HEK293T (cell line): ENCODE results near the gene ADAMTS7.
"Not testable (repeated sequence)": the region's sequence is repeated elsewhere in the genome, so short reads cannot be mapped to it uniquely, and the experiment has no call there.

ENCODE experiments used
- ARNT ChIP-seq: fragments of 450-650 bp; IDR thresholded peaks from 2 replicates; pipeline ENCODE4 v1.6.1; 2017; ENCODE audit warnings: mild to moderate bottlenecking
- ELF4 ChIP-seq: fragments of 450-650 bp; IDR thresholded peaks from 2 replicates; pipeline ENCODE4 v1.6.1; 2017; ENCODE audit warnings: antibody characterized with exemption
- FOXA1 ChIP-seq: fragments of 450-650 bp; IDR thresholded peaks from 2 replicates; pipeline ENCODE4 v1.6.1; 2016; ENCODE audit warnings: mild to moderate bottlenecking
- FOXK2 ChIP-seq: fragments of 450-650 bp; IDR thresholded peaks from 2 replicates; pipeline ENCODE4 v1.6.1; 2016; ENCODE audit warnings: mild to moderate bottlenecking
- NFRKB ChIP-seq: fragments of 450-650 bp; IDR thresholded peaks from 2 replicates; pipeline ENCODE4 v1.6.1; 2016; ENCODE audit warnings: mild to moderate bottlenecking, moderate library complexity
- SP1 ChIP-seq: fragments of 450-650 bp; IDR thresholded peaks from 2 replicates; pipeline ENCODE4 v1.6.1; 2017
- SUZ12 ChIP-seq: fragments of 450-650 bp; IDR thresholded peaks from 2 replicates; pipeline ENCODE4 v1.6.1; 2016; ENCODE audit warnings: mild to moderate bottlenecking

DNA sequence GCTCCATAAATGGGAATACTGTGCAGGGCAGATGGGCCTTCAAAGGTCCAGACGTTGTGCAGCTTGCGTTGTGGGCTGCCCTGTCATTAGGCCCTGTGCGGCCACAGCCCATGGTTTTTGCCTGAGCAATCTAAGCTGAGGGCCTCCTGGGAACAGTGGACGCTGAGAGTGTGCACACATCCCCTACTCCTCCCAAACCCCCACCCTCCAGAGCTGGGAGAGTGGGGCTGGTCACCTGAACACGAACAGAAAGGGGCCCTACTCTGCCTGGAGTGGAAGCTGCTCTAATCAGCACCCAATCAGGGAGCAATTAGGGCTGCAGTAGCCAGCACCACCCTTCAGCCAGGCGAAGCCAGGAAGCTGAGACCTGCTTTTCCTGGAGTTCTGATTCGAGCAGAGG is 12.2 kb downstream of the ADAMTS7 start:
- TF ChIP-seq FOXA1, NFRKB, SP1, ARNT, SUZ12, ELF4, FOXK2: not testable (repeated sequence)
